NOMO-1 treated with DMSO at 0.1 percent for 48 hours (cell line): ENCODE data around the gene PRSS53.

ENCODE experiments used
- DNase-seq: peaks from one replicate; lab custom pipeline; 2025; ENCODE audit not compliant: unreplicated experiment; lab: John Stamatoyannopoulos, UW

The PRSS53 gene

DNA sequence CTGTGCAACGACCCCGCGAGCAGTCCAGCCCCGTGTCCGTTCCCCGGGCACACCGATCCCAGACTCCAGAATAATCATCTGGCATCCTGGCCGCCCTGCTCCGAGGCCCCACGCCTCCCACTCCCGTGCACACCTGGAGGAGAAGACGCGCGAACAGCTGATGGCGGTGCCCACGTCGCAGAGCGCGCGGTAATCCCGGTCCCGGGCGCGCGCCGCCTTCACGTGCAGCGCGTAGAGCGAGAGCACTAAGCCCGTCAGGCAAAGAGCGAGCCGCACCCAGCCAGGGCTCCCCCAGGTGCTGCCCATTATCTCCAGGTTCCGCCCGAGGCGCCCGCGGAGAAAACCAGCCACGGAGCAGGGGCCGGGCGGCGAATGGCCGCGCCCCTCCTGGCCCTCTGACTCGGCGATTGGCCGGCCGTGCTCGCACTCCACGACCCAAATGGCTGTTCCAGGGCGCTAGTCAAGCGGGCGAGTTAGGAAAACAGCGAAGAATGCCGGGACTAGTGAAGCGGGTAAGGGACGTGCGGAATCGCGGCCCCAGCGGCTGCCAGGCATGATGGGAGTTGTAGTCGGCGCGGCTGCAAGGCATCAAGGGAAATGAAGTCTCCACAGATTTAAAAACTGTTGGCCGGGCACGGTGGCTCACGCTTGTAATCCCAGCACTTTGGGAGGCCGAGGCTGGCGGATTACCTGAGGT lies 5.8 kb upstream of the PRSS53 start, which contains the start of gene VKORC1:
VKORC1 (minus strand) TSS at position 374 of the 697 bp plus-strand sequence; CDS start at position 306, 68 bp downstream.
- DNase-seq, result peak; percentile 98

DNA sequence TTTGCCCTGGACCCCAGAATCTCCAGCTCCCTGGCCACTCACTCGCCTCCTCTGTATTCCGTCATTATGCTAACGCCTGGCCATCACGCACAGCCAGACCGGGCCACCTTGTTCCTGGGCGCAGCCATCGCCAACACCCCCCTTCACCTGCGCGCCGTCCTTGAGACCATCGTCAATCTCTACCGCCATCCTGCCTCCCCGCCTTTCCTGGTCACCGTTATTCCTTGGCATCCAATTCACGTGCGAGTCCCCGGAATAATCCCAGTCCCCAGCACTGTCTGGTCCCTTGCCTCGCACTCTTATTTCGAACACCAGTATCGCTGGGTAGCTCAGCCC lies 5.3 kb upstream of the PRSS53 start:
- no peak for DNase-seq

DNA sequence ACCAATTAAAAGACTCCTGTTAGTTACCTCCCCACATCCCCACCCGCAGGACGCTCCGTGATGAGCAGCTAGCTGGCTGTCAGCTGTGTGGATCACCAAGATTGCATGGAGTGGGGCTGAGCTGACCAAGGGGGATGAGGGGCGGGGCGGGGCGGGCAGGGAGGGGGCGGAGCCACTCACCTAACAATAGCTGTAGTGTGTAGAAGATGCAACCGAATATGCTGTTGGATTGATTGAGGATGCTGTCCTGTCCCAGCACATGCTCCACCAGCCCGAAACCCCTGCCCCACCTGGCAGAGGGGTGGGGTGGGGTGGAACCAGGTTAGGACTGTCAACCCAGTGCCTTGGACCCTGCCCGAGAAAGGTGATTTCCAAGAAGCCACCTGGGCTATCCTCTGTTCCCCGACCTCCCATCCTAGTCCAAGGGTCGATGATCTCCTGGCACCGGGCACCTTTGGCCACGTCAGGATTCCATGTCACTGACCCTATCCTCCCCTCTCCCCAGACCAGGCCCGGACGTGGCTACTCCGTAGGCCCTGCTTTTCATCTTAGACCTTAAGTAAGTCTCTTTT lies 4.5 kb upstream of the PRSS53 start:
- no peak for DNase-seq

DNA sequence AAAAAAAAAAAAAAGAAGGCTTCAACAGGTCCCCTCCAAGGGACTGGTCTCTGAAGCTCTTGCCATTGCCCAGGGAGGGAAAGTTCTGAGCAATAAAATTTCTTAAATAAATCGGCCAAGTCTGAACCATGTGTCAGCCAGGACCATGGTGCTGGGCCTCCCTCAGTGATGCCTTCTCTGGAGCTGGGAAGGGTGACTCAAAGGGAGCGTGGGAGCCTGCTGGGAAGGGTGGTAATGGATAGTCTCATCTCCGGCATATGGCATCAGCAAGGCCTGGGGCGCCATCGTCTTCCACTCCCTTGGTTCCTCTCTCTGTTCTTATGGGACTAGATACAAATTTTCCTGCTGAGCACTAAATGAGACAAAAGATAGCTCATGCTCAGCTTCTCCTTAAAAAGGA lies 3.6 kb upstream of the PRSS53 start:
- no peak for DNase-seq

DNA sequence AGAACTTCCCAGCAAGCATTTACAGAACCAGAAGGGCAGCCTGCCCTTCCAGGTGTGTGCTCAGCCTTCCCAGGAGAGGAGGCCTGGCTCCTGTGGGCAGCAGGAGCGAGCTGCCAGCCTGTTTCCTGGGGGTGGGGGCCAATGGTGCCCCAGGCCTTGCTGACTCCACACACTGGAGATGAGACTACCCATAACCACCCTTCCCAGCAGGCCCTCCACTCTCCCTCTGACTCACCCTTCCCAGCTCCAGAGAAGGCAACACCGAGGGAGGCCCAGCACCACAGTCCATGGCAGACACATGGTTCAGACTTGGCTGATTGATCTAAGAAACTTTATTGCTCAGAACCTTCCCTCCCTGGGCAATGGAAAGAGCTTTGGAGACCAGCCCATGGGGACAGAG lies 1.8 kb upstream of the PRSS53 start:
- DNase-seq, result no peak

DNA sequence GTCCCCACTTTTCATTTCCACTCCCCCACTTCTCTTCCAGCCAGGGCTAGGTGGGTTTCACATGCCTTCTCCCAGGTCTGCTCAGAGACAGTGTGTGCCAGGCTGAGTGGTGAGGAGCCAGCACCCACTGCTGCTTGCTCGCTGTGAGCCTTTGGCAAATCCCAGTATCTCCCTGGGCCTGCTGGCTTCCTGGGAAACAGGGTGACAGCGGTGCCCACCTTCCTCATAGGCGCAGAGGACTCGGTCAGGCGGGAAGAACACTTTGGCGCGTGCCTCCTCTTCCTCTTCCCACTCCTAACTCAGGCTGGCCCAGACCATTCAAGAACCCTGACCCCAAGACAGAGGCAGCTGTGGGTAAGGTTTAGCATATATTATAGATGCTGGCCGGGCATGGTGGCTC lies 456 bp upstream of the PRSS53 start:
- no peak for DNase-seq

DNA sequence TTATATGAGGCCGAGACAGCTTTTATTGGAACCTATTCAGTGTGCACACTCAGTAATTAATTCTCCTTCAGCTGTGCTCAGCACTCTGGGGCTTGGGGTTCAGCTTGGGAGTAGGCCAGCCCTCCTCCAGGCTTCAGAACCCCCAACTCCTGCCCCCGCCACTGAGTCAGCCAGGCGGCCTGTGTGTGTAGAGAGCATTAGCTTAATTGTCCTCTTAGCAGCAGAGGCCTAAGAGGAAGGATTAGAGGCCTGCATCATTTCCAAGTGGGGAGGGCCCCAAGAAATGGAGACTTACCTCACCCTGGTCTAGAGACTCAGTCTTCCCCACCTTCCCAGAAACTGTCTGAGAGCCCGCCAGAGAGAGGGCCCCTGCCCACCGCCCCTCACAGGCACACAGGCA lies 772 bp downstream of the PRSS53 start:
- DNase-seq, result no peak

DNA sequence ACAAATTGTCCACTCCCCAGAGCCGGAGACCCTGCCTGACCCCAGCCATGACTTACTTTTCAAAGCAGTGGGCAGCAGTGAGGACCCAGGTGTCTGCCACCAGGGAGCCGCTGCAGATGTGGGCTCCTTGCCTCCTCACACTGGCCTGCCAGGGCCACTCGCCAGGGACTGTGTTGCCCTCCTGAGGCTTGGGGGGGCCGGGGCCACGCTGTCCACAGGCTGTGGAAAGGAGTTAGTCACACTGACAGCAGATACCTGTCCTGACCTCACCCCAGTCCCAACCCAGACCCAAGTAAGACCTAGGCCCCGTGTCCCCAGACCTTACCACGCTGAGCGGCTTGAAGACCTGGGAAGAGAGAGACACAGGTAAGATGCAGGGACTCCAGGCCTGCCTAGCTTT lies 1.3 kb downstream of the PRSS53 start:
- no peak for DNase-seq

DNA sequence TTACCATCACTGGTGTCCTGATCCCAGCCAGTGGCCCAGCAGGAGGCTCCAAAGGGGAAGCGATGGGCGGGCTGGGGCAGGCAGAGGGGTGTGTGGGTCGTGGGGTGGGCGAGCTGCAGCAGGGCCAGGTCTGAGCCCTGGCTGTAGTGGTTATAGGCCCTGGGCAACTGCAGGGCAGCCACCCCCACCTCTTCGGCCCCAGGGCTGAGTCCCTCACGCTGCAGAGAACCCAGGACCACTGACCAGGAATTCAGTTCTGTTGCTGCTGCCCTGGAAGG lies 2.2 kb downstream of the PRSS53 start:
- DNase-seq, result no peak

DNA sequence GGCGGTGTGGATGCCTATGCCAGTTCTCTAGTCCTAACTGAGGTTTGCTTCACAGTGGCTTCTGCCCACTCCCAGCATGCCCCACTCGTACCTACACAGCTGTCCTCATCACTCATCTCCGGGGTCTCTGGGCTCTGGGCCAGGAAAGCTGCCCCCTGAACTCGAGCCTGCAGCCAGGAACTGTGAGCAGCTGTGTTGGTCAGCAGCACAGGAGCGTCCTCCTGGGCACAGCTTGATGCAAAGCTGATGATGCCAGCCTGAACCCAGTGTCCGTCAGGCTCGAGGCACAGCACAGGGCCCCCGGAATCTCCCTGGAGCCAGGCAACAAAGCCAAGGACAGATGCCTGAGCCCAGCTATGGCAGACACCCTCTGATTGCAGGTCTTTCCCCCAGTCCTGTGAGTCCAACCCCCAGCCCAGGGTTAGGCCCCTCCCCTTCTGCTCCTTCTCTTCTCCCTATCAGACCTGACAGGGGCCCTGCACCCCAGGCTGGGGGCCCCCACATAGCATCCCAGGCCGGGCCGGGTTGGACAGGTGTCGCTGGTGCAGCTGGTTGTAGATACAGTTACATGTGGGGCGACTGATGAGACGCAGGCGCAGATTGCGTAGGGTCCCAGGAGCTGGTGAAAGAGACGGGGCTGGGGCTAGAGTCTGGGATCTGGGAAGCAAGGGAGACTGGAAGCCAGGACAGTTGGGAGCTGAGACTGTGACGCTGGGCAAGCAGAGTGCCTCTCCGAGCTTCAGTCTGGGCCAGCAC lies 2.7 kb downstream of the PRSS53 start:
- no peak for DNase-seq

DNA sequence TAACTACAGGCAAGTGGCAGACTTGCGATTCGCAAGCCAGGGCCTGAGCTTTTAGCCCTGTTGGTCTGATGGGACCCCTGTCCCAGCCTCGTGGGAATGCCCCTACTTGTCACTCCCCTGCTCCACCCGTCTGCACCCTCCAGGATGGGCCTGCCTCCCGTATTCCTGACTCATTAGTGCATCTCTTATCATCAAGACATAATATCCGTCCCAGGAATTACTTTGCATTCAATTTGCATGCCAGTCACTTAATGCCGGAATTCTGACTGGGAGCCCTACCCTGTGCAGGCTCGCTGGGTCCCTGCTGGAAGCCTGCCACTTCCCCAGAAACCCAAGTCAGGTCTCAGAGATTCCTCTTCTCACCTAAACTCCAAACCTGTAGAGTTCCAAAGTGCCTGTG lies 3.3 kb downstream of the PRSS53 start:
- no peak for DNase-seq

DNA sequence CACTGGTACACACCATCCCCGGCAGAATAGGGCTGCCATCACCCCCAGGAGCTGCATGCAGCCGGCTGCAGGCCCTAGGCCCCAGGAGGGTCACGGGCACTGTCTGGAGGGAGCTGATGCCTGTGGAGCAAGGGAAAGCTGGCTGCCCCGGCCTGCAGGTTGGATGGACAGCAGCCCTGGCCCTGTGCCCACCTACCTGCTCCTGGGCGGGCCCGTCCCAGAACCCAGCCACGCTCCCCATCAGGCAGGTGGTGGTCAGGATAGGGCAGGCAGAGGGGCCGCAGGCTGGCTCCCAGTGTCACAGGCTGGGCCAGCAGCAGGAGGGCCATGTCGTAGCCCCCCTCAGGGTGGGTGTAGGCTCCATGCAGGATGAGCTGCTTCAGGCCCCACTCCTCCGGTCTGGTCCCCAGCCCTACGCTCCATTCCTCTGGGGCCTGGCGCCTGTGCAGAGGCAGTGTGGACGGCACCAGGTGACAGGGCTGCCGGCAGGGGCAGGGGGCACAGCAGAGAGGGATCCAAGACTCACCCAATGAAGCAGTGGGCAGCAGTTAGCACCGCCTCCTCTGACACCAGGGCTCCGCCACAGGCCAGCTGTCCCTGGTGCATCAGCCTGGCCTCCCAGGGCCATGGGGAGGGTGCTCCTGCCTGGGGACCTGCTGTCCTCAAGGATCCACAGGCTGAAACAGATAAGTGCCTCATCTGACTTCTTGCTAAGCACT lies 4.0 kb downstream of the PRSS53 start:
- no peak for DNase-seq

DNA sequence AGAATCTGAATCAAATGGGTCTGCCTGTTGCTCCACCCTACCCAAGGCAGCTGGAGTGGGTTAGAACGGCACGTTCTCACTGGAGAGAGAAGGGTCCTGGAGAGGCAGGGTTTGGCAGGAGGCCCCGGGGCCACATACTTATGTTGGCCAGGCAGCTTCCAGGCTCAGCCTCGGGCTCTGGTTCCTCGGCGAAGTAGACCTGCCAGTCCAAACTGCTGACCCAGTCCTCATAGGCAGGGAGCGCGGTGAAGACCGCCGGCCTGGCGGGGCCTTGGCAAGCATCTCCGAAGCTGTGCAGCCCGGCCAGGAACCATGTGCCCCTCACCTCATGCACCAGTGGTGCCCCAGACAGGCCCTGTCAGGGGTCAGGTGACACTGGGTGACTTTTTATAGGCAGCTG lies 4.8 kb downstream of the PRSS53 start:
- no peak for DNase-seq

DNA sequence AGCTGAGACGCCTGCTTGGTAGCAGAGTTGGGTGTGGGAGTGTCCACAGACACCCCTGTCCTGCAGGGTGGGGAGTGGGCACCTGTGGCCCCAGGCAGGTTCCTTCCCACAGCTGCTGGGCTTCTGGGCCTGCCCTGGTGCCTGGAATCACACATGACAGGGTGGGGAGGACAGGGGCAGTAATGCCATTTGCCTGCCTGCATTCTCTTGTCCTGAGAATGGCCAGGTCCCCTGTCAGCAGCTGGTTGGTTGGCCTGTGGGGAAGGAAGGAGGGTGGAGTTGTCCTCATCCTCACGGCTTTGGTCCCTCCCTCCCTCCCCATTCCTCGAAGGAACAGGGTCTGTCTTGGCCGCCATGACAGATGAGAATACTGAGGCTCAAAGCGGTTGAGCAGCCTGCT lies 5.2 kb downstream of the PRSS53 start:
- no peak for DNase-seq

DNA sequence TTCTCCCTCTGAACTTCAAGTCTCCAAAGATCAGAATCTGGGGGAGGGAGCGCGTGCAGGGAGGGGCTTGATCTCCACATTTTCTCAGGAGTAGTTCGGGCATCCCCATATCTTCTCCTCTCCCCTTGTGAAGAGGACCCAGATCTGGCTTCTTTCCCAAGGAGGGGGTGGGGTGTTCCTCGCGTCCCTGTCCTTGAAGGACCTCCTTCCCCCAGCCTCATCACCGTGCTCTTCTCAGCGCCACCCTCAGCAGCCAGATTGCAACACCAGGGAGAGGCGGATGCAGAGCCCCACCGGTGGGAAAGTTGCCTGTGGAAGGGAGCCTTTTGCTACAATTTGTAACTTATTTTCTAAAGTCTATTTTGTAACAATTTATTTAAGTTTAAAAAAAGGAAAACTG lies 5.7 kb downstream of the PRSS53 start:
- DNase-seq, result no peak

DNA sequence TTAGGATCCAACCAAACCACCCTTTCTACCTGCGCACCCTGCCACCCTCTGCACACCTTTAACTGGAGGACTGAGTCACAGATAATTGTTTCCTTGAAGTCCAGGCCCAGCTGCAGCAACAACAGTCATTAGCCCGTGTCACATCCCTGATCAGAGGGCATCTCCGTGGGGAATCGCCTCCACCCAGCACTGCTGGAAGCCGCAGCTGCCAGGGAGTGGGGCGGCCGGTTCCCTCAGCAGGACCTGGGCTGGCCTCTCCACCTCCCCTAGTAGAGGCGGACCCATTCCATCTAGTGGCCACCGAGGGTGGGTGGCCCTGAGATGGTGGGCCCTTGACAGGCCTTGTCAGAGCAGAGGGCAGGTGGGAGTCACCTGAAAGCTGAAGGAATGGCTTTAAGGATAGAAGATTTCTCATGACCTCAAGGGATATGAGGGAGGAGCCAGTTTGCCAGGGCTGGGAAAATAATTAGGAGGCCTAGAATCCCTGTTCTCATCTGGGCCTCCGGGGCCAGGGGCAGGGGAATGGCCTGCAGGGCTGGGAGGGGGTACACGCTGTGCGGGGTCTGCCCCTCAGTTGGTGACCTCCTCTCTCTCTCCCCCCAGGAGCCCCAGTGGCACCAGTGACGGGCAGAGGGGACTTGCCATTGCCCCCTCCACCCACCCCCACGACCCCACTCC lies 6.2 kb downstream of the PRSS53 start:
- no peak for DNase-seq

DNA sequence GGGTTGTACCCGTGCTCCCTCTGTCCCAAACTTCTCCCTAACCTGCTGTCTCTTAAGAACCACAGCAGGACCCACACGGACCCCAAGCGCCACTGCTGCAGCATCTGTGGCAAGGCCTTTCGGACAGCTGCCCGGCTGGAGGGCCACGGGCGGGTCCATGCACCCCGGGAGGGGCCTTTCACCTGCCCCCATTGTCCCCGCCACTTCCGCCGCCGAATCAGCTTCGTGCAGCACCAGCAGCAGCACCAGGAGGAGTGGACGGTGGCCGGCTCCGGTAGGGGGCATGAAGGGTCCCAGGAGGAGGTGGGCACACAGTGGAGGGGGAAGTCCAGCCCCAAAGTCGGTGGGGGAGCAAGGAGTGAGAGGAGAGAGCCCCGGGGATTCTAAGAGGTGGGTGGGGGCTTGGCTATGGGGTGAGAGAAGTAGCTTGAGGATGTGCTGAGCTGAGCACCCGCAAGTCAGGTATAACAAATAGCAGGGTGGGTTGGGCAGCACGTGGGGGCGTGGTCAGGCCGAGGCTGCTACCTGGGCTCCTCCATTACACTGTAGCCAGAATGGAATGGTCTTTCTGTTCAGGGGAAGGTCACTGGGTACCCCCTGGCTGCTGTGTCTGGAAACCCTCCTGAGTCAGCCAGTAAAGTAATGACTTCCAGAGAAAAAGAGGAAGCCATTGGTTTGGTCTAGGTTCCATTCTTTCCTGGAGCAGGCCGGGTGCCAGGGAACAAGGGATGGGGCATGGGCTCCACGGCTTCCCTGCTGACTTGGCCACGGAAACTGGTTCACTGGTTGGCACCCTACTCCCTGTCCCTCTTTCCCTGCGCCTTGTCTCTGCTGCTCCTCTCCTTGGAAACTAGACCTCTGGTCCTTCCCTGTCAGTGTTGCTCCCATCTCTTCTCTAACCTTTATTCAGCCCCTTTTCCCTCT lies 7.1 kb downstream of the PRSS53 start:
- no peak for DNase-seq

DNA sequence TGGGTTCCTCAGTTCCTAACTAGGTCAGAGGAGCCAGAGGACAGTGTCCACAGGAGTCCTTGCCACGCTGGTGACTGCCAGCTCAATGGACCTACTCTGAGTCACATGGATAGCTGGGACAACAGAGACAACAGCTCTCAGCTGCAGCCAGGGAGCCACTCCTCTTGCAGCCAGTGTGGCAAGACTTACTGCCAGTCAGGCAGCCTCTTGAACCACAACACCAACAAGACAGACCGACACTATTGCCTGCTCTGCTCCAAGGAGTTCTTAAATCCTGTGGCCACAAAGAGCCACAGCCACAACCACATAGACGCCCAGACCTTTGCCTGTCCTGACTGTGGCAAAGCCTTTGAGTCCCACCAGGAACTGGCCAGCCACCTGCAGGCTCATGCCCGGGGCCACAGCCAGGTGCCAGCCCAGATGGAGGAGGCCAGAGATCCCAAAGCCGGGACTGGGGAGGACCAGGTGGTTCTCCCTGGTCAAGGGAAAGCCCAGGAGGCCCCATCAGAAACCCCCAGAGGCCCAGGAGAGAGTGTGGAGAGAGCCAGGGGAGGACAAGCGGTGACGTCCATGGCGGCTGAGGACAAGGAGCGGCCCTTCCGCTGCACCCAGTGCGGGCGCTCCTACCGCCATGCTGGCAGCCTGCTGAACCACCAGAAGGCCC lies 7.9 kb downstream of the PRSS53 start:
- no peak for DNase-seq

DNA sequence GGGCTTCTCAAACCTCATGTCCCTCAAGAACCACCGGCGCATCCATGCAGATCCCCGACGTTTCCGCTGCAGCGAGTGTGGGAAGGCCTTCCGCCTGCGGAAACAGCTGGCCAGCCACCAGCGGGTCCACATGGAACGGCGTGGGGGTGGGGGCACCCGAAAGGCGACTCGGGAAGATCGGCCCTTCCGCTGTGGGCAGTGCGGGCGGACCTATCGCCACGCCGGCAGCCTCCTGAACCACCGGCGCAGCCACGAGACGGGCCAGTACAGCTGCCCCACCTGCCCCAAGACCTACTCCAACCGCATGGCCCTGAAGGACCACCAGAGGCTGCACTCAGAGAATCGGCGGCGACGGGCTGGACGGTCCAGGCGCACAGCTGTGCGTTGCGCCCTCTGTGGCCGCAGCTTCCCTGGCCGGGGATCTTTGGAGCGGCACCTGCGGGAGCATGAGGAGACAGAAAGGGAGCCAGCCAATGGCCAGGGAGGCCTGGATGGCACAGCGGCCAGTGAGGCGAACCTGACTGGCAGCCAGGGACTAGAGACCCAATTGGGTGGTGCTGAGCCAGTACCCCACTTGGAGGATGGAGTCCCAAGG lies 8.6 kb downstream of the PRSS53 start:
- DNase-seq, result no peak
